HG02981 (cell line): ENCODE results near the gene ATRNL1.
"Not testable (repeated sequence)": the region's sequence is repeated elsewhere in the genome, so short reads cannot be mapped to it uniquely, and the experiment has no call there.

Experiments
- ATAC-seq: cut with Tn5 transposase; IDR thresholded peaks from one replicate; pipeline ENCODE4 v1.9.1; 2021; ENCODE audit warnings: mild to moderate bottlenecking, moderate library complexity; ENCODE audit not compliant: unreplicated experiment

Gene ATRNL1

GRCh38 chr10:115402699-115403098, 309.5 kb downstream of the ATRNL1 start:
- ATAC-seq = no peak

- ATAC-seq = not testable (repeated sequence)
Measured at GRCh38 chr10:115405838-115406237, 312.7 kb downstream of the ATRNL1 start.

DNA sequence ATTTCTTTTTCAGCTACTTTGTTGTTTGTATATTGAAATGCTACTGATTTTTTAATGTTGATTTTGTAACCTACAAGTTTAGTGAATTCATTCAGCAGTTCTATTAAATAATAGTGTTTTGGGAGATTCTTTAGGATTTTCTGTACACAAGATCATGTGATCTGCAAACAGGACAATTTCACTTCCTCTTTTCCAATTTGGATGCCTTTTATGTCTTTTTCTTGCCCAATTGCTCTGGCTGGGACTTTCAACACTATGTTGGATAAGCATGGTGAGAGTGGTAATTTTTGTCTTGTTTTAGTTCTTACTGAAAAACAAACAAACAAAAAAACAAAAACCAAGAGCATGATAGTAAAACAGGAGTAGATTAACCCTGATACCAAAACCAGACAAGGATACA, 316.2 kb downstream of the ATRNL1 start:
- ATAC-seq = no peak

DNA sequence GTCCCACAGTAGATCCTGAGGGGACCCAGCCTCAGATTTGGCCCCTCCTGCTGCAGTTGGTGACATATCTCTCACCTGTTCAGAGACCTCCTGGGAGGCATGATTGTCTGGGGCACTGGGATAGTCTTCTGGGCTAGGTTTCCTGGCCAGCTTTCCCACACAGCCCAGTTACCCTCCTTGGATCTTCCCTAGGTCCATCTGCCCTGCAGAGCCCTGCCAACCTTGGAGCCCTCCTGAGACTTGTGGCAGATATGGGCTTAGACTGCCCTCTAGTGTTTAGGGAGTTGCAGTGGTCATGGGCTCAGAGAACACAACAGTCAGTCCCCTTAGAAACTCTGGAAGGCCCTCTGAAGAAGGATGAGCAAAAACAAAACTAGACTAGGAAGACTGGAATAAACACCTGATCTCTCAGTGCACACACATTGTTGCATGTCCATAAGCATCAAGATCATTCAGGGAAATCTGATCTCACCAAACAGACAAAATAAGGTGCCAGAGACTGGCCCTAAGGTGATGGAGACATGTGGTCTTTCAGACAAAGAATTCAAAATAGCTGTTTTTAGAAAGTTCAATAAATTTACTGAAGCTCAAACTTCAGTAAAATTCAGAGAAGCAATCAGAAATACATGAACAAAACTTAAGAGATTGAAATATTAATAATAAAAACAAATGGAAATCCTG, 324.6 kb downstream of the ATRNL1 start:
- peak; percentile 95 for ATAC-seq

- no peak for ATAC-seq
Measured at GRCh38 chr10:115422624-115423023, 329.5 kb downstream of the ATRNL1 start.

- ATAC-seq = no peak
Measured at GRCh38 chr10:115427611-115428010, 334.4 kb downstream of the ATRNL1 start.

DNA sequence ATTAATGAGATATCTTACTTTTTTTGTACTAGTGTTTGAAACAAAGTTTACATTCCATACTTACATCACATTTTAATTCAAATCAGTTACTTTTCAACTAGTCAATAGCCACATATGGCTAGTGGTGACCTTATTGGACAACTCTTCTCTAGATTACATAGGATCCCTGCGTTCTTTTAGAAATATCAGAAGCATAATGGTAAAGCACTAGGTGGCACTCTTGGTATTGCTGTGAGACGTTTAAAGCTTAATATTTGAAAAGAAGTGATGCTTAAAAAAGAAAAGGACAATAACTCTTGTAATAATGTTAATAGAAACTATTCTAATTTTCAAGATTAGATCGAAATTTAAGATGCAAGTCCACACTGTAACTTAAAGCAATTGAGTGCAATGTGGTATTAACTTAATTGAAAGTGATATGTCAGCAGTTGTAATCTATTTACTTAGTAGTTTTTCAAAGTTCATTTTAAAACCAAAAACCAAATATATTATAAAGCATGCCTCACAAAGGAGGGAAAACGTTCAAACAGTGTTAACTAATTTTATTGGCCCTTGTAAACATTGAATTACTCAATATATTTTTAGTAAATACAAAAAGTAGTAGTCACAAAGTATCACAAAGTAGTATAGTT, 339.1 kb downstream of the ATRNL1 start:
- no peak for ATAC-seq

GRCh38 chr10:115436999-115437398, 343.8 kb downstream of the ATRNL1 start:
- ATAC-seq = no peak

DNA sequence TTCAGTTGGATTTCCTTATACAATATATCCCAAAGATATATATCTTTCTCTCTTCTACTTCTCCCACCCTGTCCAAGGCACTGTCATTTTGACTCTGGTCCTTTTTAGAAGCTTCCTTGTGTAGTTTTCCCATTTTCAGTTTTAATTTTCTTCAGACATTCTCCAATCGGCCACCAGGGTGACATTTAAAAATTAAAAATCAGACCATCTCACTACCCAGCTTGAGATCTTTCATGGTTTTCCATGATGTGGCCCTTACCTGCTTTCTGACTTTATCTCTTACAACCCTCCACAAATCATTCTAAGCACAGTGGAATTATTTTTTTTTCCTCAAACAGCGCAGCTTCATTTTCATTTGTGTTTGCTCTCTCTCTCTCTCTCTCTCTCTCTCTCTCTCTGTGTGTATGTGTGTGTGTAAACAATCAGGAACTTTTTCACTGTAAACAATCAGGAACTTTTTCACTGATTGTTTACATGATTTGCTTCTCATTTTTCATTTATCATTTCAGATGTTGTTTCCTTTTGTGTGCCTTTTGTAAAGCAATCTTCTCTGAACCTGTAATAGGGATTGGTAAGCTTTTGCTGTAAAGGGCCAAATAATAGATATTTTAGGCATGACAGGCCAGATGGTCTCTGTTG, 348.9 kb downstream of the ATRNL1 start:
- no peak for ATAC-seq

- no peak for ATAC-seq
Measured at GRCh38 chr10:115456812-115457211, 363.6 kb downstream of the ATRNL1 start.

DNA sequence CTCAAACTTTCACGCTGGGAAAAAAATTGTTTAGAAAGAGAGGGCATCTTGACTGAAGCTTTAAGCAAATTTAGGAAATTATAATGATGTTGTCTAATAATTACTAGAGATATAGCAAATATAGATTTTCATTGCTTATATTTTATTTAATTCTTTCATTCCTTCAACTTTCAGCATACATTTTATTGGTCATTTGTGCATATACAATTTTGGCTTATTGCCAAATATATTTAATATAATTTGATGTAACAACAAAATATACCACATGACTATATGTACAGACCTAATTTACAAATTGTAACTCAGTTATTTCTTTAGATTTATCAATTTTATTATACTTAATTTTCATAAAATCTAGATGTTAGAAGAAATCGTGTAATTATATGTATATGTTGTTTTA, 390.1 kb downstream of the ATRNL1 start:
- ATAC-seq = no peak

- no peak for ATAC-seq
Measured at GRCh38 chr10:115491526-115492140, 398.5 kb downstream of the ATRNL1 start.

DNA sequence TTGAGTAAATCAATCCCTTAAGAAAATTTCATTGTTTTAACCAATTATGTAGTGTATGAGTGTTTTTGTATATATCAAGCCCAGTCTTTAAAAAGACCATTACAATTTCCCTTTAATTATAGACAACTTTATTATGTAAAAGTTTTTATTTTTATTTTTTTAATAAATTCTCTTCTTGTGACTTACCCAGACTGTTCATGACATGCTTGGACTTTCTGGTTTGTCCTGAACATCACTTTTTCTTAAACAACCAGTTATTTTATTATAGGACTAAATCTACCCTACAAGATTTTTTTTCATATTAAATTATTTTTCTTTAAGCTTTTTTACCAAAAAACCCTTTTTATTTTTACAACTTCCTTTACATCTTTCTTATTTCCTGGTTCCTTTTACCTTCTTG, 410.4 kb downstream of the ATRNL1 start:
- no peak for ATAC-seq

- no peak for ATAC-seq
Measured at GRCh38 chr10:115514895-115515294, 421.7 kb downstream of the ATRNL1 start.

GRCh38 chr10:115525141-115525540, 432.0 kb downstream of the ATRNL1 start:
- ATAC-seq = no peak

DNA sequence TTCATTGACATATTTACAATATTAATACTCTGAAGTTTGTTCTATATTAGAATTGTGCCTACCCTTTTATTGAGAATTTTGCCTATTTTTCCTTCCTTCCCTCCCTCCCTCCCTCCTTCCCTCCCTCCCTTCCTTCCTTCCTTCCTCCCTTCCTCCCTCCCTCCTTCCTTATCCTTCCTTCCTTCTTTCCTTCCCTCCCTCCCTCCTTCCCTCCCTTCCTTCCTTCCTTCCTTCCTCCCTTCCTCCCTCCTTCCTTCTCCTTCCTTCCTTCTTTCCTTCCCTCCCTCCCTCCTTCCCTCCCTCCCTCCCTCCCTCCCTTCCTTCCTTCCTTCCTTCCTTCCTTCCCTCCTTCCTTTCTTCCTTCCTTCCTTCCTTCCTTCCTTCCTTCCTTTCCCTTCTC, 434.5 kb downstream of the ATRNL1 start:
- not testable (repeated sequence) for ATAC-seq

GRCh38 chr10:115536401-115536800, 443.2 kb downstream of the ATRNL1 start:
- not testable (repeated sequence) for ATAC-seq

- ATAC-seq = no peak
Measured at GRCh38 chr10:115539142-115539762, 446.1 kb downstream of the ATRNL1 start.

DNA sequence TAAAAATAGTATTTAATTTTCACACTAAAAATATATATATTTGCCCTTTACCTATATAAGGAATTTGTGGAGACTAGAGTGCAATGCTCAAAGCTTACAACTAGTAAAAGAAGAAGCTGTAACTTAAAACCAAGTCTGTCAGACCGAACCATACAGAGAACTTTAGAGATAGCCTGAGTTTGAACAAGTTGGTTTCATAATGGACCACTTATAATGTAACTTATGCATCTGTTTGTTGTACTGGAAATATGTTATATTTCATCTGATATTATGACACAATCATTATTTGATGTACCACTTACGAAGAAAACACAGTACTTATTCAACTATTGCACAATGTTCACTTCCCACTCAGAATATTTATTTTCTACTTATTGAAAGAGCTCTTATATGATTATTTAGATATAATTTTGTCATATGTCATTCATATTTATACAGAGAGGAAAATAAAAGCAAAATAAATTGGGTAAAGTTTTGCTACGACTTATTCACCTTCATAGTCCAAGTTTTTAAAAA, 462.8 kb downstream of the ATRNL1 start:
- no peak for ATAC-seq

GRCh38 chr10:115558252-115558651, 465.1 kb downstream of the ATRNL1 start:
- no peak for ATAC-seq

GRCh38 chr10:115566867-115567266, 473.7 kb downstream of the ATRNL1 start:
- ATAC-seq = no peak
